Glutamatergic neuron (in vitro differentiated cells): ENCODE results near the gene RAB30. TPM values are rescaled to one million over a fixed set of nuclear protein-coding genes. Genes with fewer than 3 reads are reported as not detected.

ENCODE experiments used
- DNase-seq: peaks from one replicate; pipeline ENCODE4 v3.0.0; 2022
- H3K27ac Mint-ChIP-seq: one replicate; pipeline ENCODE4 v1.8.0; 2020; ENCODE audit warnings: mild to moderate bottlenecking, mixed read lengths, inconsistent platforms; ENCODE audit not compliant: unreplicated experiment
- H3K27me3 Mint-ChIP-seq: one replicate; pipeline ENCODE4 v1.8.0; 2020; ENCODE audit warnings: mild to moderate bottlenecking, moderate library complexity, mixed read lengths, inconsistent platforms; ENCODE audit not compliant: unreplicated experiment
- H3K36me3 Mint-ChIP-seq: one replicate; pipeline ENCODE4 v1.8.0; 2020; ENCODE audit warnings: mild to moderate bottlenecking, mixed read lengths, inconsistent platforms; ENCODE audit not compliant: unreplicated experiment
- H3K4me1 Mint-ChIP-seq: one replicate; pipeline ENCODE4 v1.8.0; 2020; ENCODE audit warnings: mild to moderate bottlenecking, low read depth, mixed read lengths, inconsistent platforms; ENCODE audit not compliant: unreplicated experiment
- H3K4me3 Mint-ChIP-seq: one replicate; pipeline ENCODE4 v1.8.0; 2020; ENCODE audit warnings: mild to moderate bottlenecking, mixed read lengths, inconsistent platforms; ENCODE audit not compliant: unreplicated experiment
- H3K9me3 Mint-ChIP-seq: one replicate; pipeline ENCODE4 v1.8.0; 2020; ENCODE audit warnings: mild to moderate bottlenecking, moderate library complexity, mixed read lengths, inconsistent platforms; ENCODE audit not compliant: unreplicated experiment
- CTCF ChIP-seq: fragments of 200-600 bp; sonication (generic); IDR thresholded peaks from one replicate; pipeline ENCODE4 v1.5.0; 2021; ENCODE audit not compliant: partially characterized antibody, unreplicated experiment
- total RNA-seq: library from RNA; stranded (reverse); fragmentation: NEBNext Ultra II Directional; extraction: Animal tissue kit (Norgen Biotek cat#: 25700); gene quantifications from one replicate; pipeline ENCODE4 v1.2.1, GENCODE V29; 2021; ENCODE audit not compliant: unreplicated experiment

Gene RAB30
- total RNA-seq, 1 donor from 2014 or later, result 59.4 TPM

DNA sequence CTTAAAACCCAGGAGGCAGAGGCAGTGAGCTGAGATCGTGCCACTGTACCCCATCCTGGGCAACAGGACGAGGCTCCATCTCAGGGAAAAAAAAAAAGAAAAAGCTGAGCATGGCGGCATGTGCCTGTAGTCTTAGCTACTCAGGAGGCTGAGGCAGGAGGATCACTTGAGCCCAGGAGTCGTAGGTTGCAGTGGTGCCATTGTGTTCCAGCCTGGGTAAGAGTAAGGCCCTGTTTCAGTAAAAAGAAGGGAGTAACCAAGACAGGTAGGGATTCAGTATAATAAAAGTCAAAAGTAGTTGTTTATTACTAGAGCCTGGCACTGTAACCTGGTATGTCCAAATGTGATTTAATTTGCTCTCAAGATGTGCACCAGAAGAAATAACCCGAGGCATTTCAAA lies 8.1 kb upstream of the RAB30 start:
- no peaks in the 10 kb centered on the region for H3K9me3 Mint-ChIP-seq
- H3K4me3 Mint-ChIP-seq, result no peak overlapping the region
- no peak for TF ChIP-seq CTCF
- DNase-seq, result no peak
- no peaks in the 10 kb centered on the region for H3K36me3 Mint-ChIP-seq
- H3K27me3 Mint-ChIP-seq, result peaks cover 2% of the 10 kb centered on the region
- H3K27ac Mint-ChIP-seq, result no peak overlapping the region
- H3K4me1 Mint-ChIP-seq, result no peaks in the 10 kb centered on the region

- DNase-seq, result no peak
- H3K27ac Mint-ChIP-seq, result no peak overlapping the region
- H3K9me3 Mint-ChIP-seq, result no peaks in the 10 kb centered on the region
Measured at GRCh38 chr11:83078269-83078668, 6.6 kb upstream of the RAB30 start.

DNA sequence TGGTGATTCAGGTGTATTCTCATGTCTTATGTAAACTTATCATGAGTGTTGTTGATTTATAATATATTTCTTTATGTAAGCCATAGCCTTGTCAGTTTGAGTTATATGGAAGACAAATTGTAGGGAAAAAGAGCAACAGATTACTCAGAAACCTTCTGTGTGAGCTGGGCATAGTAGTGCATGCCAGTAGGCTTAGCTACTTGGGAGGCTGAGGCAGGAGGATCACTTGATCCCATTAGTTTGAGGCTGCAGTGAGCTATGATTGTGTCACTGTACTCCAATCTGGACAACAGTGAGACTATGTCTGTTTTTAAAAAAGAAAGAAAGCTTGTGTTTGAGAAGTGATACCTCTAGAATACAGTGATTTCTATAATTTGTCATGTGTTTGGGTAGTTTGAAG lies 2.2 kb upstream of the RAB30 start:
- Mint-ChIP-seq H3K4me1 (peaks cover 17% of the 10 kb centered on the region), H3K4me3 (no peak overlapping the region), H3K27me3 (no peaks in the 10 kb centered on the region)

More at GRCh38 chr11:83078269-83078668, 6.6 kb upstream of the RAB30 start:
- Mint-ChIP-seq H3K4me3 (no peak overlapping the region), H3K4me1 (peaks cover 3% of the 10 kb centered on the region), H3K27me3 (peaks cover 2% of the 10 kb centered on the region), H3K36me3 (no peaks in the 10 kb centered on the region)
- TF ChIP-seq CTCF, result no peak

DNA sequence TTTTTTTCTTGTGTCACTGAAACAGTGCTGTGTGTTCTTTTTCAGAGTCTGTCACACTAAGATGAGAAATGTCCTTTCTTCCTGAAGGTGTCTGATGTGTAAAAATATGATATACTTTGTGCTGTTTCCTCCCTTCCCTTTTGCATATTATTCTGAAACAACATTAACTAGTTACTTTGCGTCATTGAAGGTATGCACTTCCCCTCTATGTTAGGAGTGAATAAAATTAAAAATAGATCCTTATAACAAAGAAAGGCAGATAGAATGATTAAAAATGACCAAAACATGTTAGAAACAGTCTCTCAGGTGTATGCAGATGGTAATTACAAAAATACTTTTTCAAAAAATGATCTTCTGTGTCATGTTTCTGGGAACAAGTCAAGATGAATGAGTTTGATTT lies 1.6 kb upstream of the RAB30 start:
- H3K27ac Mint-ChIP-seq, result no peak overlapping the region
- DNase-seq, result no peak
- H3K27me3 Mint-ChIP-seq, result no peaks in the 10 kb centered on the region
- H3K9me3 Mint-ChIP-seq, result no peaks in the 10 kb centered on the region
- TF ChIP-seq CTCF, result no peak
- H3K36me3 Mint-ChIP-seq, result no peaks in the 10 kb centered on the region
- H3K4me3 Mint-ChIP-seq, result no peak overlapping the region
- H3K4me1 Mint-ChIP-seq, result peaks cover 23% of the 10 kb centered on the region

More for the DNA sequence above, 2.2 kb upstream of the RAB30 start:
- TF ChIP-seq CTCF, result no peak
- H3K36me3 Mint-ChIP-seq, result no peaks in the 10 kb centered on the region
- H3K9me3 Mint-ChIP-seq, result no peaks in the 10 kb centered on the region
- DNase-seq, result no peak
- H3K27ac Mint-ChIP-seq, result no peak overlapping the region

- Mint-ChIP-seq H3K36me3 (no peaks in the 10 kb centered on the region), H3K4me1 (peaks cover 24% of the 10 kb centered on the region), H3K9me3 (no peaks in the 10 kb centered on the region), H3K27me3 (no peaks in the 10 kb centered on the region), H3K4me3 (no peak overlapping the region), H3K27ac (no peak overlapping the region)
- no peak for TF ChIP-seq CTCF
- DNase-seq, result peak; percentile 23
Measured at GRCh38 chr11:83072350-83073242, 899 bp upstream of the RAB30 start.
